22Rv1 (cell line): ENCODE measurements around the gene RIMKLB.

Experiments
- CTCF ChIP-seq: fragments of 450-650 bp; IDR thresholded peaks from 2 replicates; pipeline ENCODE4 v1.5.1; 2017; ENCODE audit warnings: mild to moderate bottlenecking
- ZFX ChIP-seq: fragments of 450-650 bp; IDR thresholded peaks from 2 replicates; pipeline ENCODE4 v1.6.1; 2017; ENCODE audit warnings: antibody characterized with exemption, borderline replicate concordance

GRCh38 chr12:8817856-8818255 lies 120.1 kb downstream of the RIMKLB start:
- no peak for TF ChIP-seq CTCF
- TF ChIP-seq ZFX: no peak
